ENCODE data around the gene ADM5.

DNA sequence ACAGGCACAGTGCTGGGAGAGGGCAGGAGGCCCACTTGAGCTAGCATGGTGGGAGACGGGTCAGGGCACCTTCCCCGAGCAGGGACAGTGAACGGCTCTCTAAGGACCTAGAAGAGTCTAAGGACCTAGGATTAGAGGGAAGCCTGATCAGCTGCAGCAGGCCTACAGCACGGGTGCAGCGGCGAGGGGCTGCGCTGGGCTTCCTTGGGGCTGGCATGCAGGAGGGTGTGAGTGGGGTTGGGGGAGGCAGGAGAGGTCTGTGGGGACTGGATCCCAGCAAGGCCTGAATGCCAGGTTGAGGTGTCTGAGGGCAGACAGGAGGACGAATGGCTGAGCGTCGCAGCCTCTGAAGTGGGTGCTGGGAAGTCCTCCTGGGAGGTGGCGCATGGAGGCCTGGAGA is 43.8 kb upstream of the ADM5 start:
- no peak for TF ChIP-seq EZH2 (IDR thresholded peaks at IDR 0.05; ENCODE audit: borderline replicate concordance, low read length)
- TF ChIP-seq, protein P1, sequence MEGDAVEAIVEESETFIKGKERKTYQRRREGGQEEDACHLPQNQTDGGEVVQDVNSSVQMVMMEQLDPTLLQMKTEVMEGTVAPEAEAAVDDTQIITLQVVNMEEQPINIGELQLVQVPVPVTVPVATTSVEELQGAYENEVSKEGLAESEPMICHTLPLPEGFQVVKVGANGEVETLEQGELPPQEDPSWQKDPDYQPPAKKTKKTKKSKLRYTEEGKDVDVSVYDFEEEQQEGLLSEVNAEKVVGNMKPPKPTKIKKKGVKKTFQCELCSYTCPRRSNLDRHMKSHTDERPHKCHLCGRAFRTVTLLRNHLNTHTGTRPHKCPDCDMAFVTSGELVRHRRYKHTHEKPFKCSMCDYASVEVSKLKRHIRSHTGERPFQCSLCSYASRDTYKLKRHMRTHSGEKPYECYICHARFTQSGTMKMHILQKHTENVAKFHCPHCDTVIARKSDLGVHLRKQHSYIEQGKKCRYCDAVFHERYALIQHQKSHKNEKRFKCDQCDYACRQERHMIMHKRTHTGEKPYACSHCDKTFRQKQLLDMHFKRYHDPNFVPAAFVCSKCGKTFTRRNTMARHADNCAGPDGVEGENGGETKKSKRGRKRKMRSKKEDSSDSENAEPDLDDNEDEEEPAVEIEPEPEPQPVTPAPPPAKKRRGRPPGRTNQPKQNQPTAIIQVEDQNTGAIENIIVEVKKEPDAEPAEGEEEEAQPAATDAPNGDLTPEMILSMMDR (conservative IDR thresholded peaks at IDR 0.05 in 1 of 2, IDR thresholded peaks at IDR 0.05 in 1 of 2; ENCODE audit: extremely low read depth in 1 of 2, insufficient read depth in 1 of 2, low read depth in 1 of 2, low read length in 2 of 2): no peak

All from mammary epithelial cell (primary cell).